ENCODE data around the gene PLEKHG4. TPM values are rescaled to one million over a fixed set of nuclear protein-coding genes. Genes with fewer than 3 reads are reported as not detected.

Gene PLEKHG4
- total RNA-seq, 4 donors from 2014 or later: 2.4 to 13.2 (median 10.2) TPM

DNA sequence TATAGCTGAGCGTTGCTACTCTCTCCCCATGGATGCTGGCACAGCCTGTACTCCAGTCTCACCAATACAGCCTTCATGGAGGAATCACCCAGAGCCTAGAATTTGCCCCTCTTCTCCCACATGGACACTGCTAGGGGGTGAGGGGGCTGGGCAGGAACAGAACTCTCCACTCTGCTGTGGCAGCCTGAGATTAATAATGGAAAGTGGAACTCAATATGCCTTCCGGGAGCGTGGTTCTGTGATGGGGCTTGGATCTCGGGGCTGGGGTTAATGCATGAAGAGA is 29.3 kb upstream of the PLEKHG4 start:
- TF ChIP-seq, protein P1, sequence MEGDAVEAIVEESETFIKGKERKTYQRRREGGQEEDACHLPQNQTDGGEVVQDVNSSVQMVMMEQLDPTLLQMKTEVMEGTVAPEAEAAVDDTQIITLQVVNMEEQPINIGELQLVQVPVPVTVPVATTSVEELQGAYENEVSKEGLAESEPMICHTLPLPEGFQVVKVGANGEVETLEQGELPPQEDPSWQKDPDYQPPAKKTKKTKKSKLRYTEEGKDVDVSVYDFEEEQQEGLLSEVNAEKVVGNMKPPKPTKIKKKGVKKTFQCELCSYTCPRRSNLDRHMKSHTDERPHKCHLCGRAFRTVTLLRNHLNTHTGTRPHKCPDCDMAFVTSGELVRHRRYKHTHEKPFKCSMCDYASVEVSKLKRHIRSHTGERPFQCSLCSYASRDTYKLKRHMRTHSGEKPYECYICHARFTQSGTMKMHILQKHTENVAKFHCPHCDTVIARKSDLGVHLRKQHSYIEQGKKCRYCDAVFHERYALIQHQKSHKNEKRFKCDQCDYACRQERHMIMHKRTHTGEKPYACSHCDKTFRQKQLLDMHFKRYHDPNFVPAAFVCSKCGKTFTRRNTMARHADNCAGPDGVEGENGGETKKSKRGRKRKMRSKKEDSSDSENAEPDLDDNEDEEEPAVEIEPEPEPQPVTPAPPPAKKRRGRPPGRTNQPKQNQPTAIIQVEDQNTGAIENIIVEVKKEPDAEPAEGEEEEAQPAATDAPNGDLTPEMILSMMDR (IDR thresholded peaks at IDR 0.05; ENCODE audit: low read depth): no peak

DNA sequence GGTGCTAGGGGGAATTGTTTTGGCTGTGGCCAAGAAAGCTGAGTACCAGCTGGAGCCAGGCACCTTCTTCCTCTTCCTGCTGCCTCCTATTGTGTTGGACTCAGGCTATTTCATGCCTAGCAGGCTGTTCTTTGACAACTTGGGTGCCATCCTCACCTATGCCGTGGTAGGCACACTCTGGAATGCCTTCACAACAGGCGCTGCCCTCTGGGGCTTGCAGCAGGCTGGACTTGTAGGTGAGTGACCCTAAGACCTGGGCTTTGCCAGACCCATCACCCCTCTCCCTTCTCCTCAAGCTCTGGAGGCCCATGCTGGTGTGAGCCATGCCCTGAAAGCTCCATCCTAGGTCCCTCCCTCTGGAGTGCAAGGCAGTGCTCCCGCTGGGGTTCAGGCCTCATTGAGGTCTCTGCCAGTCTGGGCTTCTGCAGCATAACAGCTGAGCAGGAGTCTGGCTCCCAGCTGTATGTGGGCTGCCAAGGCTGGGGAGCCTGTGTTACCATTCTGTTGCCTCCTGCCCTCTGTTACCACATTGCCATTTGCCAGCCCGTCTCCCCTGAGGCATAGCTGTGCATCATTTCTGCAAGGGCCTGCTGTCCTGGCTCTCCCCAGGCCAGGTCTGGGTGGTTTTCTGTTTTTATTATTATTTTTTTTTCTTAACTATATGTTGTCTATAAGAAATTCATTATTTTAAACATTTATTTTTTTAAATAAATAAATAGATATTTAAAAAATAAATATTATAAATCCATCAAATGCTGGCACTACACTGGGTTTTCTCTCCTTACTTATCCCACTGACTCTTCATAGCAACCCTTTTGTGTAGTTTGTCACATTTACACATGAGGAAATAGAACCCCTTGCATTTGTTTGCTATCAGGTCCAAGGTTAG is 26.5 kb upstream of the PLEKHG4 start:
- TF ChIP-seq, protein P1 (IDR thresholded peaks at IDR 0.05; ENCODE audit: low read depth): no peak

DNA sequence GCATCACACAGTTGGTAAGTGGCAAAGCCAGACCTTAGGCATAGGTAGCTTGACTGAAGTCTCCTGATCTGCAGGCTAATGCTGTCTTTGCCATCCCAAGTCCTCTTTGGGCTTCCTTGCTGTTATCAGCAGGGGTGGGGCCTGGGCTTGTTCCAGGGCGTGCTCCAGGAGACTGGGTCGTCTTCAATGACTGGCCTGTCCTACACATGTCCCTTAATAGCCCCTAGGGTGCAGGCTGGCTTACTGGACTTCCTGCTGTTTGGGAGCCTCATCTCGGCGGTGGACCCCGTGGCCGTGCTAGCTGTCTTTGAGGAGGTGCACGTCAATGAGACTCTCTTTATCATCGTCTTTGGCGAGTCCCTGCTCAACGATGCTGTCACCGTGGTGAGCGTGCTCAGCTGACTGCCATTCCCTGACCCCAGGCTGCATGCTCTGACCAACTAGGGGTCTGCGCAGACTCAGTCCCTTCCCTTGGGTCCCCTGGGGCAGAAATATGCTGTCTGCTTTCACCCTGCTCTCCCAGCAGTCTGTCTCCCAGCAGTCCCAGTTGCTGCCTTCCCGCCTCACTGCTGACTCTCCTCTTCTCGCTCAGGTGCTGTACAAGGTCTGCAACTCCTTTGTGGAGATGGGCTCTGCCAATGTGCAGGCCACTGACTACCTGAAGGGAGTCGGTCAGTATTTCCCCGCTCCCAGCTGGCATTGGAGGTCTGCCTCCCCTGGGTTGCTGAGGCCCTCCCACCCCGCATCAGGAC is 24.4 kb upstream of the PLEKHG4 start:
- TF ChIP-seq, protein P1 (IDR thresholded peaks at IDR 0.05; ENCODE audit: low read depth): no peak

DNA sequence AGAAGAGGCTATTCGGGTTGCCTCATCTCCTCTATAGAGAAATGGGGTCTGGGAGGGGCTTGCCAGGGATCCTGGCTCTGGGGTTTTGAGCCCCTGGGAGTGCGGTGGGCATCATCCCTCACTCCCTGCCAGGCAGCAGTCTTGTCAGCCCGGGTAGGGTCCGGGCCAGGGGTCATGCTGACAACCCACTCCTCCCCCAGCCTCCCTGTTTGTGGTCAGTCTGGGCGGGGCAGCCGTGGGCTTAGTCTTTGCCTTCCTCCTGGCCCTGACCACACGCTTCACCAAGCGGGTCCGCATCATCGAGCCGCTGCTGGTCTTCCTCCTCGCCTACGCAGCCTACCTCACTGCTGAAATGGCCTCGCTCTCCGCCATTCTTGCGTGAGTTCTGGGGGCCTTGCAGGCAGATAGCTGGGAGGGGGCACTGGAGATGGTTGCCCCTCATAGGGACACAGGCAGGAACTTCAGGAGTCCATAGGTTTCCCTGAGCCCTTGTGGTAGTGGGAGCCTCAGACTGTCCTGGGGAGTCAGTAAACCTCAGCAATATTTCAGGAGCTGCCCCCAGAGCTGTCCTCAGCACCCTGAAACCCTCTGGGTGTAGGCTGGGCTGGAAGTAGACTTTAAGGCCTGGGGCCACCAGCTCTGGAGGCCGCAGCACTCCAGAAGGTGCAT is 23.6 kb upstream of the PLEKHG4 start:
- TF ChIP-seq, protein P1 (IDR thresholded peaks at IDR 0.05; ENCODE audit: low read depth): no peak

DNA sequence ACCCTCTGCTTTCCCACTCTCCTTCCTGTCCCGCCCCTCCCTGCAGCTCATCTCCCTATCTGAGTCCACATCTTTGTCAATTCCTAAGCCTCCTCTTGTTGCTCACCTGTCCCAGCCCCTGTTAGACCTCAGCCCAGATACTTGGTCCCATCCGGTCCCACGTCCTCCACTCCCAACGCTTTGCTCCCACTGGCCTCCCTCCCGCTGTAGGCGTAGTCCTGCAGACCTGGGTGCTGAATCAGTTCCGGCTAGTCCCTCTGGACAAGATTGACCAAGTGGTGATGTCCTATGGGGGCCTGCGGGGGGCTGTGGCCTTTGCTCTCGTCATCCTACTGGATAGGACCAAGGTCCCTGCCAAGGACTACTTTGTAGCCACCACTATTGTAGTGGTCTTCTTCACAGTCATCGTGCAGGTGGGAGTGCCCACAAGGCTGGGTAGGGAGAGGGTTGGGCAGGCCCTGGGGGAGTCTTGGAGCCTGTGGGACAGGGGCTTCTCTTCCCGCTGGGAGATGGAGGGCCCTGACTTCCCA is 22.6 kb upstream of the PLEKHG4 start:
- TF ChIP-seq, protein P1 (IDR thresholded peaks at IDR 0.05; ENCODE audit: low read depth): no peak

DNA sequence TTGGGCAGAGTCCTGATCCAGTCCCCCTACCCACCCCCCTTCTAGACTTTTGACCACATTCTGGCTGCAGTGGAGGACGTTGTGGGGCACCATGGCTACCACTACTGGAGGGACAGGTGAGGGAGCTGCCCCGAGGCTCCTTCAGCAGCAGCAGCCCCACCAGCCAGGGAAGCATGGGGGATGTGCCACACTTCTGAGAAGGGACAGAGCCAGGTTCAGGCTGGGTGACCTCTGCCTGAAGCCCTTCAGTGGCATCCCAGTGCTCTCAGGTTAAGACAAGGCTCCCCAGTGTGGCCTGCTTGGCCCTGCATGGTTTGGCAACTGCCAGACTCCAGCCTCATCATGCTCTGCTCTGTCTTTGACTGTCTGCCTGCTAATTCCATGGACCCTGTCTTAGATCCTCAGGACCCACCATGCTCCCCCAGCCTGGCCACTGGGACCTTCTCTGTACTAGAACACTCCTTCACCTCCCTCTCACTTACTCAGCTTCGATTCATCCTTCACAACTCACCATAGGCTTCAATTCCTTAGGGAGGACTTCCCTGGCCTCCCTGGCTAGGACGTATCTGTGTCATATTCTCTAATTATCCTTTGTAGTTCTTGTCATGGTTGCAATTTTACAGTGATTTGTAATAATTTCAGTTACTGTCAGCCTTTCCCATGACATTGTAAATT is 21.7 kb upstream of the PLEKHG4 start:
- TF ChIP-seq, protein P1 (IDR thresholded peaks at IDR 0.05; ENCODE audit: low read depth): no peak

Data from subcutaneous adipose tissue (tissue), 4 donors.